ENCODE measurements around the gene NKAIN2. TPM values are rescaled to one million over a fixed set of nuclear protein-coding genes. Genes with fewer than 3 reads are reported as not detected.
"Not testable (repeated sequence)": the region's sequence is repeated elsewhere in the genome, so short reads cannot be mapped to it uniquely, and the experiment has no call there.

Gene NKAIN2
- polyA plus RNA-seq, 4 donors: 13.1 to 40.0 (median 18.3) TPM

- DNase-seq (ENCODE audit: low read depth in 4 of 4, low spot score in 3 of 4): no peak
Measured at GRCh38 chr6:124536842-124537191, 733.2 kb downstream of the NKAIN2 start.

- no peak for DNase-seq (ENCODE audit: low read depth in 4 of 4, low spot score in 3 of 4)
Measured at GRCh38 chr6:124539096-124539495, 735.4 kb downstream of the NKAIN2 start.

GRCh38 chr6:124541573-124541972 is 737.9 kb downstream of the NKAIN2 start:
- DNase-seq (ENCODE audit: low read depth in 4 of 4, low spot score in 3 of 4): no peak

GRCh38 chr6:124546601-124547000 is 742.9 kb downstream of the NKAIN2 start:
- no peak for DNase-seq (ENCODE audit: low read depth in 4 of 4, low spot score in 3 of 4)

- DNase-seq (ENCODE audit: low read depth in 4 of 4, low spot score in 3 of 4): no peak
Measured at GRCh38 chr6:124551711-124552233, 748.1 kb downstream of the NKAIN2 start.

- DNase-seq (ENCODE audit: low read depth in 4 of 4, low spot score in 3 of 4): no peak
Measured at GRCh38 chr6:124557873-124558272, 754.2 kb downstream of the NKAIN2 start.

- DNase-seq (ENCODE audit: low read depth in 4 of 4, low spot score in 3 of 4): not testable (repeated sequence)
Measured at GRCh38 chr6:124560078-124560477, 756.4 kb downstream of the NKAIN2 start.

- DNase-seq (ENCODE audit: low read depth in 4 of 4, low spot score in 3 of 4): no peak
Measured at GRCh38 chr6:124560873-124561567, 757.4 kb downstream of the NKAIN2 start.

- no peak for DNase-seq (ENCODE audit: low read depth in 4 of 4, low spot score in 3 of 4)
Measured at GRCh38 chr6:124561635-124562130, 758.0 kb downstream of the NKAIN2 start.

- not testable (repeated sequence) for DNase-seq (ENCODE audit: low read depth in 4 of 4, low spot score in 3 of 4)
Measured at GRCh38 chr6:124564125-124564524, 760.5 kb downstream of the NKAIN2 start.

- no peak for DNase-seq (ENCODE audit: low read depth in 4 of 4, low spot score in 3 of 4)
Measured at GRCh38 chr6:124567401-124567800, 763.7 kb downstream of the NKAIN2 start.

- no peak for DNase-seq (ENCODE audit: low read depth in 4 of 4, low spot score in 3 of 4)
Measured at GRCh38 chr6:124573953-124574352, 770.3 kb downstream of the NKAIN2 start.

GRCh38 chr6:124577734-124578281 is 774.1 kb downstream of the NKAIN2 start:
- no peak for DNase-seq (ENCODE audit: low read depth in 4 of 4, low spot score in 3 of 4)

GRCh38 chr6:124590001-124590400 is 786.3 kb downstream of the NKAIN2 start:
- no peak for DNase-seq (ENCODE audit: low read depth in 4 of 4, low spot score in 3 of 4)

GRCh38 chr6:124599656-124600055 is 796.0 kb downstream of the NKAIN2 start:
- DNase-seq (ENCODE audit: low read depth in 4 of 4, low spot score in 3 of 4): no peak

- no peak for DNase-seq (ENCODE audit: low read depth in 4 of 4, low spot score in 3 of 4)
Measured at GRCh38 chr6:124604719-124605118, 801.1 kb downstream of the NKAIN2 start.

- no peak for DNase-seq (ENCODE audit: low read depth in 4 of 4, low spot score in 3 of 4)
Measured at GRCh38 chr6:124607119-124607627, 803.5 kb downstream of the NKAIN2 start.

GRCh38 chr6:124613031-124613430 is 809.4 kb downstream of the NKAIN2 start:
- no peak for DNase-seq (ENCODE audit: low read depth in 4 of 4, low spot score in 3 of 4)

- DNase-seq (ENCODE audit: low read depth in 4 of 4, low spot score in 3 of 4): no peak
Measured at GRCh38 chr6:124622351-124622750, 818.7 kb downstream of the NKAIN2 start.

GRCh38 chr6:124633655-124634054 is 830.0 kb downstream of the NKAIN2 start:
- DNase-seq (ENCODE audit: low read depth in 4 of 4, low spot score in 3 of 4): no peak

- no peak for DNase-seq (ENCODE audit: low read depth in 4 of 4, low spot score in 3 of 4)
Measured at GRCh38 chr6:124640432-124640831, 836.8 kb downstream of the NKAIN2 start.

- no peak for DNase-seq (ENCODE audit: low read depth in 4 of 4, low spot score in 3 of 4)
Measured at GRCh38 chr6:124655866-124656265, 852.2 kb downstream of the NKAIN2 start.

Data from left renal pelvis (tissue), 4 donors.